AG09319 (cell line): ENCODE results near the gene NAA60.
A peak's percentile ranks its signal among the peaks of the same experiment; 100 is the strongest.

Experiments
- DNase-seq: peaks from one replicate; pipeline ENCODE4 v3.0.0-alpha.2; 2010; ENCODE audit warnings: low read depth; ENCODE audit errors: extremely low read depth
- TF ChIP-seq, protein P1 (sequence below): IDR thresholded peaks from 2 replicates; pipeline ENCODE4 v1.5.1; 2011; ENCODE audit warnings: low read depth, mild to moderate bottlenecking, inconsistent platforms, low read length, moderate library complexity

Gene NAA60

DNA sequence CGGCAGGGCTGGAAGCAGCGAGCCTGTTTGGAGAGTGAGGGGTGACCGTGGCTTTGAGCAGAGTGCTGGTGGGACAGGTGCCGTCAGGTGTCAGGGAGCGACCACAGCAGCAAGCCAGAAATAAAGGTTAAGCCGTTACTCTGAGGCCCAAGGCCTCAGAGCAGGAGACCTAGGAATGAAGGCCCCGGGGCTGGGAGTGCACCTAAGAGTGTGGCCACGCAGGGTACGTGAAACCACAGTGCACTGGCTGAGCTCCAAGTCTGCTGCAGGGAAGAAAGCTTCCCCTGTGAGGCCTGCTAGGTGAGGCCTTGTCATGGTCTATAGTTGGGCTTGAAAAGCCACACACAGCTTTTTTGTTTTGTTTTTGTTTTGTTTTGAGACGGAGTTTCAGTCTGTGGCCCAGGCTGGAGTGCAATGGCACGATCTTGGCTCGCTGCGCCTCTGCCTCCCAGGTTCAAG is 66.0 kb downstream of the NAA60 start:
- TF ChIP-seq, protein P1, sequence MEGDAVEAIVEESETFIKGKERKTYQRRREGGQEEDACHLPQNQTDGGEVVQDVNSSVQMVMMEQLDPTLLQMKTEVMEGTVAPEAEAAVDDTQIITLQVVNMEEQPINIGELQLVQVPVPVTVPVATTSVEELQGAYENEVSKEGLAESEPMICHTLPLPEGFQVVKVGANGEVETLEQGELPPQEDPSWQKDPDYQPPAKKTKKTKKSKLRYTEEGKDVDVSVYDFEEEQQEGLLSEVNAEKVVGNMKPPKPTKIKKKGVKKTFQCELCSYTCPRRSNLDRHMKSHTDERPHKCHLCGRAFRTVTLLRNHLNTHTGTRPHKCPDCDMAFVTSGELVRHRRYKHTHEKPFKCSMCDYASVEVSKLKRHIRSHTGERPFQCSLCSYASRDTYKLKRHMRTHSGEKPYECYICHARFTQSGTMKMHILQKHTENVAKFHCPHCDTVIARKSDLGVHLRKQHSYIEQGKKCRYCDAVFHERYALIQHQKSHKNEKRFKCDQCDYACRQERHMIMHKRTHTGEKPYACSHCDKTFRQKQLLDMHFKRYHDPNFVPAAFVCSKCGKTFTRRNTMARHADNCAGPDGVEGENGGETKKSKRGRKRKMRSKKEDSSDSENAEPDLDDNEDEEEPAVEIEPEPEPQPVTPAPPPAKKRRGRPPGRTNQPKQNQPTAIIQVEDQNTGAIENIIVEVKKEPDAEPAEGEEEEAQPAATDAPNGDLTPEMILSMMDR, result no peak
- DNase-seq, result no peak

DNA sequence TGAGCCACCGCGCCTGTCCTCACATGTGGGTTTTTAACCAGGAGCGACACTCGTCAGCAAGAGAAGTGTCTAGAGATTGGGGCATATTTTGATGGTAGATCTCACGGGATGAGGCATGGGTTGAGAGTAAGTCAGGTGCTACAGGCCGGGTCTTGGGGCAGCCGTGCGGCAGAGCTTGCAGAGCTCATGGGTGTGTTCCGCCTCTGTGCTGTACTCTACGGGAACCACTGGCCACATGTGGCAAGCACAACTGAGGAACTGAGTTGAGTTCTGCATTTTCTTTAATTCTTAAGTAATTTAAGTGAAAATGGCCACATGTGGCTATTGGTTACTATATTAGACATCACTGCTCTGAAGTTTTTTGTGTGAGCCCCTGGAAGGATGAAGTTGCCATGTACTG is 66.9 kb downstream of the NAA60 start:
- TF ChIP-seq, protein P1, result no peak
- DNase-seq, result no peak

DNA sequence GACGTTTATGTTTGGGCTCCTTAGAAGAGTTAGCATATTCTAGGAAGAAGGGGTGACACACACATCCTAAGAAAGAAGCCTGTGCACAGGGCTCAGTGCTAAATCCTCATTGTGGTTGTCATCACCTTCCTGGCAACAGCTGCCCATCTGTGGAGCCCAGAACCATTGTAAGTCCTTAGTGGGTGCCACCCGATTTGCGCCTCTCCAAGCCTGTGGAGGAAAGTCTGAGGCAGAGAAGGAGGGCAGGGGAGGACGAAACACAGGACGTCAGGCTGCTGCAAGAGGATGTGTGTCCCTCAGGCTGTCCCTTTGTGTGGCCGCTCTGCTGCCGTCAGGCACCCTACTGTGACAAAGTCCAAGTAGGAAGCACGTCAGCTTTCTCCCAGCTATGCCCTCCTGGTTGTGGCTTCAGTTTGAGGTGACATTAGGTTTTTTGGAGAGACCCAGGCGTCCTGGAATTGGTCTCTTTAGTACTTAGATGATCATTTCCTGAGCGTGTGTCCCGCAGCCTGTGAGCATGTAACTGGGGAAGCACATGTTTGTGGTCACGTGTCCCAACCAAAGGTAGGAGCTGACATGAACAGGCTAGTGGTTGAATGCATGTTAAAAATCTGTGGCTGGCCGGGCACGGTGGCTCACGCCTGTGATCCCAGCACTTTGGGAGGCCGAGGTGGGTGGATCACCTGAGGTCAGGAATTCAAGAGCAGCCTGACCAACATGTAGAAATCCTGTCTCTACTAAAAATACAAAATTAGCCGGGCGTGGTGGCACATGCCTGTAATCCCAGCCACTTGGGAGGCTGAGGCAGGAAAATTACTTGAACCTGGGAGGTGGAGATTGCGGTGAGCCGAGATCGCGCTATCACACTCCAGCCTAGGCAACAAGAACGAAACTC is 68.1 kb downstream of the NAA60 start:
- TF ChIP-seq, protein P1, result no peak
- no peak for DNase-seq

DNA sequence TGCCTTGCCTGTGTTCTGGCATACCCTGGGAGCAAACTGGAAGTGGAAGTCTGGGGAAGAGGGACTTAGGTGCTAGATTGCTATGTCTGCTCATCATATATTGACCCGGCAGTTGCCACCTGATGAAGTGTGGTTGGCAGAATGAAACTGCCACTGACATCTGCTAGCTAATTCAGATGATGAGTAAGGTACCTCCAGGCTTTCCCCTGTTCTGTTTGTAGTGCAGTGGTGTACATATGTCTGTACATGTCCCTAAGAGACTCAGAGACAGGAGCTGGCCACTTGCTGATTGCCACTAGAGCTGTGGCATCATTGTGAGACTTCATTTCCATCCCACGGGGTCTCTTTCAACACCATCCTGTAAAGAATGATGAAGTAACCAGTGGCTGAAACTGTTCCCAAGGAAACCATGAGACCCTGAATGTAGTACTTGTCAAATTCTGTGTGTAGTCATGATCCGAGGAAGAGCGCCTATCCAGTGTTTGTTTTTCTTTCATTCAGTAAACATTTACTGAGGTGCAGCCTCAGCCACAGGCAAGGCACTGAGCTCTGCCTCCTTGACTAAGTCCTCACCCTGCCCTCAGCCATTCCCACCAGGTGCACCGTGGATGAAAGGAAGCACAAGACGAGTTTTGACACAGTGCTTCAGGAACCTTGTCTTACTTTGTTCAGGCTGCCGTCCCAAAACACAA is 70.6 kb downstream of the NAA60 start:
- DNase-seq, result no peak
- TF ChIP-seq, protein P1, result no peak

DNA sequence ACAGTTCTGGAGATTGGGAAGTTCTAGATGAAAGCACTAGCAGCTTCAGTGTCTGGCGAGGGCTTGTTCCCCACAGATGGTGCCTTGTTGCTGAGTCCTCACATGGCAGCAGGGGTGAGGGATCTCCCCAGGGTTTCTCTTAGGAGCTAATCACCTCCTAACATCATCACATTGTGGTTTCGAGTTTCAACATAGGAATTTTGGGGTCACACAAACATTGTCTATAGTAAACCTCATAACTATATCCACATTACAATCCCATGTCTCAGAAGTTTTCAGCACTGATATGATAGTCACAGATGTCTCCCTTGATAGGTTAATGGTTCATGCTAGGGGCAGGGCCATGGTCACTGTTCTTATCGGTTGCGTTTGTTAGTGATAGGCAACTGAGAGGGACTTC is 71.1 kb downstream of the NAA60 start:
- peak; percentile 5 for DNase-seq
- TF ChIP-seq, protein P1, result no peak

DNA sequence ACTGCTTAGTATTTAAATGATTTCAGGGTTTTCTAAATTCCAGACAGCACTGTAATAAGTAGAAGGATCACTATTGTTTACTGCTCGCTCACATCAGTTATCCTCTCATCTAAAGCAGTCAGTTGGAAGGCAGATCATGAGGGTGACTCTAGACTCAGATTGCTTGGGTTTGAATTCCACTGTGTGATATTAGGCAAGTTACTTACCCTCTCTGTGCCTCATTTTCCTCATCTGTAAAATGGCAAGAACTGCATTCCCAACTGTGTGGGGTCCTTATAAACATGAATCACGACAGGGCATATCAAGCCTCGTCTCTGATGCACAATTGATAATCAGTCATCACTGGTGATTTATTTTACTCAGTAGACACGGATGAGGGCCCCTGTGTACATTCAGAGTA is 72.4 kb downstream of the NAA60 start:
- no peak for DNase-seq
- TF ChIP-seq, protein P1, result no peak
